Right lobe of liver (tissue), 6 donors: ENCODE measurements around the gene UGT1A3. TPM values are rescaled to one million over a fixed set of nuclear protein-coding genes. Genes with fewer than 3 reads are reported as not detected.
A peak's percentile ranks its signal among the peaks of the same experiment; 100 is the strongest.

Experiments used
- ATAC-seq, 4 donors: fragments of 200-7000 bp; cut with Tn5 transposase; one replicate each; pipeline ENCODE4 v1.9.1; 2020; ENCODE audit warnings: mild to moderate bottlenecking in 4 of 4, moderate library complexity in 4 of 4
- DNase-seq, 3 donors: peaks; one replicate each; pipeline ENCODE4 v3.0.0-alpha.2; 2020
- H3K27ac ChIP-seq, 3 donors: fragments of 200-600 bp; one replicate each; pipeline ENCODE4 v1.8.0; 2022
- H3K27me3 ChIP-seq, 2 donors: fragments of 200-600 bp; one replicate each; pipeline ENCODE4 v1.8.0; 2022
- H3K36me3 ChIP-seq, 4 donors: fragments of 200-600 bp; sonication (generic) in 1 of 4; one replicate each; pipeline versions ENCODE4 v1.5.1 to v1.8.0; 2017 to 2022; ENCODE audit warnings: control low read depth in 1 of 4
- H3K4me1 ChIP-seq, 4 donors: fragments of 200-600 bp; sonication (generic) in 1 of 4; one replicate each; pipeline versions ENCODE4 v1.5.1 to v1.8.0; 2017 to 2022; ENCODE audit warnings: control low read depth in 1 of 4
- H3K4me3 ChIP-seq, 3 donors: fragments of 200-600 bp; one replicate each; pipeline ENCODE4 v1.8.0; 2022
- H3K9me3 ChIP-seq, 4 donors: fragments of 200-600 bp; sonication (generic) in 1 of 4; one replicate each; pipeline versions ENCODE4 v1.5.1 to v1.8.0; 2017 to 2022; ENCODE audit warnings: control low read depth in 1 of 4
- CTCF ChIP-seq, 4 donors: fragments of 200-600 bp in 3 of 4; fragments of 450-650 bp in 1 of 4; IDR thresholded peaks; one replicate each; pipeline versions ENCODE4 v1.5.1 to v1.8.0; 2016 to 2022; ENCODE audit warnings: antibody characterized with exemption in 4 of 4, mild to moderate bottlenecking in 2 of 4
- POLR2A ChIP-seq: fragments of 450-650 bp; IDR thresholded peaks from one replicate; pipeline ENCODE4 v1.6.1; 2017; ENCODE audit warnings: antibody characterized with exemption, mild to moderate bottlenecking
- WGBS: methylation state at CpG from one replicate; pipeline ENCODE4 v1.1.6; 2018; ENCODE audit warnings: low coverage, low lambda C conversion rate; ENCODE audit not compliant: insufficient coverage; ENCODE audit errors: missing lambda C conversion rate; 5-methylcytosine and 5-hydroxymethylcytosine counted together
- intact Hi-C, 2 donors: fragments of 100-400 bp; cut with DNase I; formaldehyde crosslinking; loops; one replicate each; pipeline versions ENCODE4 v1.11.2 to v1.14.1; 2022
- total RNA-seq, 6 experiments: library from RNA; depleted of rRNA in 2 of 6; stranded (reverse); fragments of >200 nt in 2 of 6; fragmentation: NEBNext Ultra II Directional in 3 of 6; extraction: Animal tissue kit (Norgen Biotek cat#: 25700) in 3 of 6; gene quantifications; one replicate each; pipeline versions ENCODE4 v1.1.0 to v1.2.4, GENCODE V29; 2016 to 2023
- donor health status: DM: no; HTN: yes; CAD: no.
- donor health status: DM: no; HTN: no; CAD: no.
- donor health status: DM: no; HTN: no; CAD: no.
- donor health status: DM: no; HTN: yes; CAD: no.
- donor health status: DM: no; HTN: yes; CAD: no.

Gene UGT1A3
- total RNA-seq, 6 experiments from 2014 or later = 12.9 to 125 (median 22.0) TPM

- Histone ChIP-seq H3K9me3 (no peaks in the 10 kb centered on the region), H3K27ac (no peak overlapping the region), H3K4me1 (peaks cover 0 to 45% (median 4%) of the 10 kb centered on the region in 4 donors), H3K4me3 (no peak overlapping the region), H3K36me3 (no peaks in the 10 kb centered on the region), H3K27me3 (no peaks in the 10 kb centered on the region)
- intact Hi-C loops = no loop called here
- no peak for DNase-seq
- TF ChIP-seq POLR2A (no peak), CTCF (IDR thresholded peaks at IDR 0.05) (no peak)
- ATAC-seq = peak in 1 of 4 donors; percentile 18
- 38% methylated on average over 4 of the region's 4 CpGs for WGBS
These were observed 38.4 kb upstream of the UGT1A3 start for GRCh38 chr2:233690444-233690843.

DNA sequence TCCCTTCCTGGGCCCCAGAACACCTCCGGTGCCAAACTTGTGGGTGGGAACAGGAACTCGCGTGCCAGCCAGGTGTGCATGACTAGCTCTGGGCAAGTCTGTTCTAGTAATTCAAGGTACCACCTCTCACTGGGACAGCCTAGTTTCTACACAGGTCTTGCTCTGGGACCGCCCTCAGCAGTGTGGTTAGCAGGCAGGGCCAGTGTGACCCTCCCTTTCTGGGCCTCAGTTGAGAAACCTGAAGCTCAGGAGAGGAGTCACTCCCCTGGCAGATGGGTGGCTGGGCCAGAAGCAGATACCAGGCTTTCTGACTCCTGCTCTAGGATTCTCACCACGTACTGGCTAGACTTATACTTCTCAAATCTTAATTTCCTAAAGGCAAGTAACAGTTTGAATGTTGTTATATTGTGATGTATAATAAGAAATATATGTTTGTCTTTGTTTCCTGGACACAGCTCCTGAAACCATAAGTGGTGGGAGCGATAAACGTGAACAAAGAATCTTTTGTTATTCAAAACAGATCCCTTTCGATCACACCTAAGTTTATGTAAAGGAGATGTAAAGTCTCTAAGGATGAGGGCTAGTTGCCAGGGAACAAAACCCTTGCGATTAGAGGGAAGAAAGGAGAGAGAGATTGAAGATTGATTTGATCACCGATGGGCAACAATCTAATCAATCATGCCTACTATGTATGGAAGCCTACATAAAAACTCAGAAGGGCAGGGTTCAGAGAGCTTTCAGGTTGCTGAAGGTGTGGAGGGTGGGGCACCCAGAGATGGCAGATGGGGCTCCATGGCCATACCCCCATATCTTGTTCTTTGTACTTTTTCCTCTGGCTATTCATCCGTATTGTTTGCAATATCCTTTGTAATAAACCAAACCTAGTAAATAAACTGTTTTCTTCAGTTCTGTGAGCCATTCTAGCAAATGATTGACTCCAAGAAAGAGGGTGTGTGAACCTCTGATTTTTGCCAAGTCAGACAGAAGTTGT lies 37.1 kb upstream of the UGT1A3 start:
- Histone ChIP-seq H3K27ac (peak overlapping the region in 2 of 3 donors; percentile 61 to 86), H3K27me3 (no peaks in the 10 kb centered on the region), H3K36me3 (no peaks in the 10 kb centered on the region), H3K4me3 (peak overlapping the region in 1 of 3 donors; percentile 49), H3K9me3 (no peaks in the 10 kb centered on the region), H3K4me1 (peaks cover 0 to 45% (median 4%) of the 10 kb centered on the region in 4 donors)
- intact Hi-C loops = no loop called here
- no peak for ATAC-seq
- no peak for TF ChIP-seq CTCF (IDR thresholded peaks at IDR 0.05)
- TF ChIP-seq POLR2A = no peak
- no peak for DNase-seq
- 68% methylated on average over 8 of the region's 11 CpGs for WGBS

GRCh38 chr2:233692648-233693047 lies 36.2 kb upstream of the UGT1A3 start, which contains the start of gene UGT1A6:
UGT1A6 (plus strand) TSS chr2:233692890; CDS start chr2:233693005, 115 bp downstream.
- H3K27me3 ChIP-seq = no peaks in the 10 kb centered on the region
- H3K4me1 ChIP-seq = peaks cover 0 to 45% (median 4%) of the 10 kb centered on the region in 4 donors
- intact Hi-C loops = no loop called here
- peak within 1 kb of the TSS in 2 of 3 donors; percentile 47 to 49 for H3K4me3 ChIP-seq
- peak within 1 kb of the TSS; percentile 57 to 86 (median 61) for H3K27ac ChIP-seq
- no peaks in the 10 kb centered on the region for H3K36me3 ChIP-seq
- peak; percentile 67 to 78 (median 74) for ATAC-seq
- TF ChIP-seq POLR2A (peak; percentile 76), CTCF (IDR thresholded peaks at IDR 0.05) (no peak)
- DNase-seq = no peak
- WGBS = 34% methylated on average over 4 of the region's 4 CpGs
- H3K9me3 ChIP-seq = no peaks in the 10 kb centered on the region

DNA sequence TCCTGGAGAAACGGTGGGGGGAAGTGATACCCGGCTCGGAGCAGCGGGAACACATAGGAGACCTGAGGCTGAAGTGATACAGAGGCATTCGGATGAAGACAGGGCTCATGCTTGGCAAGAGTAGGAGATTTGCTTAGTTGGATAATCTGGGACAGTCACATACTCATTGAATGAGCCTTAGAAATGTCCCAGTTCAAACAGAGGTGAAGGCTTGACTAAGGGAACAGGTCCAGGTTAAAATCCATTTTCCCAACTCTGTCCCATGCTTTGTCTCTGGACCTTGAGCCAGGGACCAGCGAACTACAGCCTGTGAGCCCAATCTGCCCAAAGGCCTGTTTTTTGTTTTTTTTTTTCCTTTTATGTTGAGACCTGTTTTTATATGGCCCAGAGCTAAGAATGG lies 34.9 kb upstream of the UGT1A3 start:
- WGBS = 23% methylated on average over 6 of the region's 6 CpGs
- H3K4me3 ChIP-seq = peak overlapping the region in 2 of 3 donors; percentile 47 to 49
- no peaks in the 10 kb centered on the region for H3K36me3 ChIP-seq
- no peaks in the 10 kb centered on the region for H3K27me3 ChIP-seq
- peaks cover 0 to 52% (median 11%) of the 10 kb centered on the region in 4 donors for H3K4me1 ChIP-seq
- DNase-seq = peak in 1 of 3 donors; percentile 72
- peak overlapping the region; percentile 37 to 86 (median 57) for H3K27ac ChIP-seq
- H3K9me3 ChIP-seq = no peaks in the 10 kb centered on the region
- TF ChIP-seq CTCF (IDR thresholded peaks at IDR 0.05) (no peak), POLR2A (peak; percentile 12)
- ATAC-seq = peak; percentile 76 to 87 (median 82)
- intact Hi-C loops = no loop called here
